Natural killer cell (primary cell): ENCODE measurements around the gene BPIFA1. TPM values are rescaled to one million over a fixed set of nuclear protein-coding genes. Genes with fewer than 3 reads are reported as not detected.

Source experiments
- ATAC-seq, 3 donors: fragments of 150-1000 bp in 2 of 3; fragments of 200-7000 bp in 1 of 3; cut with Tn5 transposase; 1 replicate in 1 of 3; 2 replicates in 2 of 3; pipeline ENCODE4 v1.10.0; 2021; ENCODE audit warnings: mild to moderate bottlenecking in 2 of 3, moderate library complexity in 2 of 3
- DNase-seq, 2 donors: peaks; one replicate each; pipeline versions ENCODE4 v3.0.0 to v3.0.0-alpha.2; 2013 to 2021; ENCODE audit warnings: mixed read lengths in 1 of 2
- H3K27ac ChIP-seq: one replicate; pipeline ENCODE4 v1.5.1; 2013; ENCODE audit warnings: mild to moderate bottlenecking, low read length
- H3K27me3 ChIP-seq: one replicate; pipeline ENCODE4 v1.6.1; 2013; ENCODE audit warnings: low read length; ENCODE audit not compliant: control insufficient read depth, insufficient read depth
- H3K36me3 ChIP-seq: one replicate; pipeline ENCODE4 v1.6.1; 2013; ENCODE audit warnings: low read length; ENCODE audit not compliant: control insufficient read depth, insufficient read depth
- H3K4me1 ChIP-seq: one replicate; pipeline ENCODE4 v1.6.1; 2013; ENCODE audit warnings: low read length; ENCODE audit not compliant: control insufficient read depth, insufficient read depth
- H3K4me3 ChIP-seq: one replicate; pipeline ENCODE4 v1.5.1; 2013; ENCODE audit warnings: low read length
- H3K9me3 ChIP-seq: one replicate; pipeline ENCODE4 v1.6.1; 2013; ENCODE audit warnings: low read length; ENCODE audit not compliant: control insufficient read depth, insufficient read depth
- H3K27ac Mint-ChIP-seq, 2 donors: one replicate each; pipeline ENCODE4 v1.8.0; 2022; ENCODE audit warnings: mild to moderate bottlenecking in 2 of 2, mixed read lengths in 2 of 2, moderate library complexity in 1 of 2
- H3K27me3 Mint-ChIP-seq, 2 donors: one replicate each; pipeline ENCODE4 v1.8.0; 2022; ENCODE audit warnings: low read depth in 2 of 2, mixed read lengths in 2 of 2
- H3K36me3 Mint-ChIP-seq: one replicate; pipeline ENCODE4 v1.8.0; 2022; ENCODE audit warnings: mixed read lengths
- H3K4me1 Mint-ChIP-seq, 2 donors: one replicate each; pipeline ENCODE4 v1.8.0; 2022; ENCODE audit warnings: mixed read lengths in 2 of 2
- H3K4me3 Mint-ChIP-seq: one replicate; pipeline ENCODE4 v1.8.0; 2022; ENCODE audit warnings: mild to moderate bottlenecking, moderate library complexity, mixed read lengths
- H3K9me3 Mint-ChIP-seq, 2 donors: one replicate each; pipeline ENCODE4 v1.8.0; 2022; ENCODE audit warnings: mixed read lengths in 2 of 2
- WGBS: methylation state at CpG from one replicate; pipeline ENCODE4 v1.1.7; 2013; ENCODE audit warnings: missing lambda C conversion rate; ENCODE audit not compliant: insufficient coverage; 5-methylcytosine and 5-hydroxymethylcytosine counted together
- intact Hi-C: fragments of 100-400 bp; cut with micrococcal nuclease; formaldehyde crosslinking; loops from one replicate; pipeline ENCODE4 v1.14.2; 2022
- total RNA-seq, 4 donors: library from RNA; stranded (reverse); fragments of 120-200 nt in 1 of 4; gene quantifications; one replicate each; pipeline versions ENCODE4 v1.2.3 to v1.2.4, GENCODE V29; 2013 to 2022
- TF ChIP-seq, protein P1 (sequence below): fragments of 200-600 bp; IDR thresholded peaks from one replicate; pipeline ENCODE4 v1.8.0; 2022; ENCODE audit warnings: antibody characterized with exemption

Gene BPIFA1
- total RNA-seq, 3 donors from 2014 or later (not counting 1 experiment from before 2014, with no cell fraction given), result not detected

DNA sequence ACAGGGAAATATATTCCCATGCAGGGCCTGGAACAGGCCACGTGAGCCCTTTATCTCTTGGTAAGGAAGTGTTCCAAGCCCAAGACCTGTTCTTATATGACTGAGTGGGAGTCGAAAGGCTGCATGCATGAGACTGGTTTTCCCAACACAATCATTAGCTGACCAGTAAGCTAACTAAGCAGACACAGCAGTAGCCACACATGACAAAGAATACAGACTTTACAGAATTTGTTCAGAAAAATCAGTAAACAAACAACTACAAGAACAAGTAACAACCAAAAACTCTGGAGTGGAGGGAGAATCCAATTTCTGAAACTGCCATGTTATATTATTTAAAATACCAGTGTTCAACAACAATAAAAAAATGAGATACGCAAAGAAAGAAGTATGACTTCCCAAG is 16.7 kb downstream of the BPIFA1 start:
- Histone ChIP-seq H3K4me3 (no peak overlapping the region), H3K9me3 (no peaks in the 10 kb centered on the region), H3K4me1 (no peaks in the 10 kb centered on the region), H3K27ac (no peak overlapping the region), H3K36me3 (no peaks in the 10 kb centered on the region), H3K27me3 (no peaks in the 10 kb centered on the region)
- whole genome bisulfite sequencing, result 100% methylated on average over 3 of the region's 3 CpGs
- Mint-ChIP-seq H3K27me3 (peaks cover 11 to 25% of the 10 kb centered on the region in 2 donors), H3K9me3 (no peaks in the 10 kb centered on the region), H3K4me1 (no peaks in the 10 kb centered on the region), H3K27ac (no peak overlapping the region), H3K36me3 (no peaks in the 10 kb centered on the region), H3K4me3 (no peak overlapping the region)
- no peak for DNase-seq
- intact Hi-C loops, result no loop called here
- ATAC-seq, result no peak
- TF ChIP-seq, protein P1, sequence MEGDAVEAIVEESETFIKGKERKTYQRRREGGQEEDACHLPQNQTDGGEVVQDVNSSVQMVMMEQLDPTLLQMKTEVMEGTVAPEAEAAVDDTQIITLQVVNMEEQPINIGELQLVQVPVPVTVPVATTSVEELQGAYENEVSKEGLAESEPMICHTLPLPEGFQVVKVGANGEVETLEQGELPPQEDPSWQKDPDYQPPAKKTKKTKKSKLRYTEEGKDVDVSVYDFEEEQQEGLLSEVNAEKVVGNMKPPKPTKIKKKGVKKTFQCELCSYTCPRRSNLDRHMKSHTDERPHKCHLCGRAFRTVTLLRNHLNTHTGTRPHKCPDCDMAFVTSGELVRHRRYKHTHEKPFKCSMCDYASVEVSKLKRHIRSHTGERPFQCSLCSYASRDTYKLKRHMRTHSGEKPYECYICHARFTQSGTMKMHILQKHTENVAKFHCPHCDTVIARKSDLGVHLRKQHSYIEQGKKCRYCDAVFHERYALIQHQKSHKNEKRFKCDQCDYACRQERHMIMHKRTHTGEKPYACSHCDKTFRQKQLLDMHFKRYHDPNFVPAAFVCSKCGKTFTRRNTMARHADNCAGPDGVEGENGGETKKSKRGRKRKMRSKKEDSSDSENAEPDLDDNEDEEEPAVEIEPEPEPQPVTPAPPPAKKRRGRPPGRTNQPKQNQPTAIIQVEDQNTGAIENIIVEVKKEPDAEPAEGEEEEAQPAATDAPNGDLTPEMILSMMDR, result no peak

GRCh38 chr20:33255005-33255404 is 19.2 kb downstream of the BPIFA1 start:
- no peaks in the 10 kb centered on the region for H3K9me3 Mint-ChIP-seq
- TF ChIP-seq, protein P1, result no peak
- Histone ChIP-seq H3K27me3 (no peaks in the 10 kb centered on the region), H3K9me3 (no peaks in the 10 kb centered on the region), H3K27ac (no peak overlapping the region), H3K4me3 (no peak overlapping the region), H3K36me3 (no peaks in the 10 kb centered on the region), H3K4me1 (no peaks in the 10 kb centered on the region)
- ATAC-seq (no peak), DNase-seq (no peak)
- H3K4me3 Mint-ChIP-seq, result no peak overlapping the region
- intact Hi-C loops, result no loop called here
- no peaks in the 10 kb centered on the region for H3K4me1 Mint-ChIP-seq
- no CpG with 5 or more reads among the region's 2 CpGs for WGBS
- no peak overlapping the region for H3K27ac Mint-ChIP-seq
- H3K36me3 Mint-ChIP-seq, result no peaks in the 10 kb centered on the region
- peaks cover 11 to 32% of the 10 kb centered on the region in 2 donors for H3K27me3 Mint-ChIP-seq

DNA sequence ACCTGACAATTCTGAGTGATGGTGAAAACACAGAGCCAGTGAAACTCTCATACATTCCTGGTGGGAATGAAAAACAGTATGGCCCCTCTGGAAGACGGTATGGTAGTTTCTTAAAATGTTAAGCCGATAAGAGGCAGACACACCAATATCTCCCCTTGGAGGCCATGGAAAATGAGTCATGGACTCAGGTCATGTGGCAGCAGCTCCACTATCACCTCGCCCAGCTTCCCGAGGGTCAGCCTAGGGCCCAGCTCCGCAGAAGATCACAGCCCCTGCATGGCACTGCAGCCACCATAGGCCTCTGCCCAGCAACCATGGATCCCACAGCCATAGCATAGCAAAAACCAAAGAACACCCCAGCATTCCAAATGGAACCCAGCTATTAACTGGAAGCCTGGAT is 21.4 kb downstream of the BPIFA1 start:
- ATAC-seq (no peak), DNase-seq (no peak)
- no peak overlapping the region for H3K4me3 Mint-ChIP-seq
- intact Hi-C loops, result no loop called here
- 94% methylated on average over 5 of the region's 5 CpGs for WGBS
- no peak overlapping the region for H3K27ac Mint-ChIP-seq
- no peak overlapping the region for H3K27ac ChIP-seq
- H3K9me3 Mint-ChIP-seq, result no peaks in the 10 kb centered on the region
- peaks cover 0 to 4% of the 10 kb centered on the region in 2 donors for H3K4me1 Mint-ChIP-seq
- H3K9me3 ChIP-seq, result no peaks in the 10 kb centered on the region
- H3K36me3 Mint-ChIP-seq, result no peaks in the 10 kb centered on the region
- H3K27me3 ChIP-seq, result no peaks in the 10 kb centered on the region
- peaks cover 21 to 50% of the 10 kb centered on the region in 2 donors for H3K27me3 Mint-ChIP-seq
- no peaks in the 10 kb centered on the region for H3K4me1 ChIP-seq
- TF ChIP-seq, protein P1, result no peak
- H3K4me3 ChIP-seq, result no peak overlapping the region
- H3K36me3 ChIP-seq, result no peaks in the 10 kb centered on the region

GRCh38 chr20:33259371-33259770 is 23.6 kb downstream of the BPIFA1 start:
- Histone ChIP-seq H3K9me3 (no peaks in the 10 kb centered on the region), H3K4me1 (no peaks in the 10 kb centered on the region), H3K27me3 (no peaks in the 10 kb centered on the region), H3K36me3 (no peaks in the 10 kb centered on the region), H3K27ac (no peak overlapping the region), H3K4me3 (no peak overlapping the region)
- ATAC-seq (no peak), DNase-seq (no peak)
- no peak overlapping the region for H3K27ac Mint-ChIP-seq
- no peaks in the 10 kb centered on the region for H3K36me3 Mint-ChIP-seq
- intact Hi-C loops, result no loop called here
- no peak overlapping the region for H3K4me3 Mint-ChIP-seq
- H3K4me1 Mint-ChIP-seq, result peaks cover 0 to 5% of the 10 kb centered on the region in 2 donors
- peaks cover 19 to 54% of the 10 kb centered on the region in 2 donors for H3K27me3 Mint-ChIP-seq
- TF ChIP-seq, protein P1, result no peak
- H3K9me3 Mint-ChIP-seq, result no peaks in the 10 kb centered on the region
- 59% methylated on average over 5 of the region's 5 CpGs for WGBS
